ENCODE data around the gene RFC1. TPM values are rescaled to one million over a fixed set of nuclear protein-coding genes. Genes with fewer than 3 reads are reported as not detected.

Gene RFC1
- total and polyA plus RNA-seq, 9 of the 15 experiments (the other 6 are each of a cell fraction or from before 2014, with no cell fraction given): 16.8 to 85.6 (median 45.2) TPM

- TF ChIP-seq ZNF280B (CRISPR knock-in tag; IDR thresholded peaks at IDR 0.05) (no peak), BACH1 (tag; IDR thresholded peaks at IDR 0.05) (peak; percentile 86; the same call in 1 of the 2 replicates), ADNP (tag; IDR thresholded peaks at IDR 0.05) (no peak), ZFPM2 (CRISPR knock-in tag; IDR thresholded peaks at IDR 0.05) (no peak), CCNT2 (IDR thresholded peaks at IDR 0.05; ENCODE audit: borderline replicate concordance, extremely low read depth, insufficient read length, low read depth, low read length) (peak; percentile 67), ZNF407 (IDR thresholded peaks at IDR 0.05; ENCODE audit: low read depth) (no peak), CCAR2 (IDR thresholded peaks at IDR 0.05; ENCODE audit: low read depth, low read length) (no peak), SRSF7 (optimal IDR thresholded peaks at IDR 0.05; ENCODE audit: low read depth, low read length) (no peak), ZNF212 (CRISPR knock-in tag; IDR thresholded peaks at IDR 0.05) (no peak), ZNF589 (CRISPR knock-in tag; IDR thresholded peaks at IDR 0.05; ENCODE audit: low read depth) (peak; percentile 88), NUFIP1 (IDR thresholded peaks at IDR 0.05; ENCODE audit: partially characterized antibody) (no peak), SIRT6 (IDR thresholded peaks at IDR 0.05; ENCODE audit: low read depth, low read length) (no peak), MLX (CRISPR knock-in tag; conservative IDR thresholded peaks at IDR 0.05) (peak in 1 of 2 experiments; percentile 95; a peak in 1 of 4 replicates), HNRNPH1 (optimal IDR thresholded peaks at IDR 0.05; ENCODE audit: low read depth, low read length) (no peak), FOSL1 (tag; conservative IDR thresholded peaks at IDR 0.05) (peak; percentile 28; the same call in 1 of the 2 replicates)
These were observed at the start of gene RFC1 (continued) for GRCh38 chr4:39365830-39366771.
